Esophagus muscularis mucosa (tissue), 3 donors: ENCODE measurements around the gene TMEM127.

ENCODE experiments used
- CTCF ChIP-seq, 3 experiments: fragments of 200-600 bp in 2 of 3; fragments of 450-650 bp in 1 of 3; sonication (generic) in 2 of 3; IDR thresholded peaks; one replicate each; pipeline ENCODE4 v1.5.1; 2017 to 2019; ENCODE audit warnings: antibody characterized with exemption in 3 of 3, mild to moderate bottlenecking in 2 of 3, moderate library complexity in 1 of 3
- POLR2A ChIP-seq: fragments of 450-650 bp; IDR thresholded peaks from one replicate; pipeline ENCODE4 v1.6.1; 2017; ENCODE audit warnings: antibody characterized with exemption, moderate library complexity, mild to moderate bottlenecking, low read depth
- POLR2AphosphoS5 ChIP-seq, 2 donors: sonication (generic); formaldehyde crosslinking; IDR thresholded peaks; one replicate each; pipeline ENCODE4 v1.6.1; 2017; ENCODE audit warnings: antibody characterized with exemption in 2 of 2

- no peak for TF ChIP-seq CTCF (IDR thresholded peaks at IDR 0.05)
- TF ChIP-seq POLR2A: no peak
- no peak for TF ChIP-seq POLR2AphosphoS5 (IDR thresholded peaks at IDR 0.05)
Measured at GRCh38 chr2:96276787-96277499, 11.1 kb upstream of the TMEM127 start.
